ENCODE data around the gene ANKS1A.
A peak's percentile ranks its signal among the peaks of the same experiment; 100 is the strongest.

Gene ANKS1A

GRCh38 chr6:34953061-34954025, 64.3 kb downstream of the ANKS1A start (continued):
- TF ChIP-seq ZNF362 (tag by site-specific recombination; IDR thresholded peaks at IDR 0.05), result no peak
- TF ChIP-seq TSHZ1 (tag by site-specific recombination; IDR thresholded peaks at IDR 0.05; ENCODE audit: borderline replicate concordance), result no peak
- no peak for TF ChIP-seq ZNF558 (tag by site-specific recombination; IDR thresholded peaks at IDR 0.05)
- TF ChIP-seq ZNF692 (tag by site-specific recombination; IDR thresholded peaks at IDR 0.05), result 0 out of 2 replicates have a peak, but pooled peaks have one; percentile 40
- no peak for TF ChIP-seq ZNF704 (tag by site-specific recombination; IDR thresholded peaks at IDR 0.05)
- TF ChIP-seq ZNF510 (tag by site-specific recombination; IDR thresholded peaks at IDR 0.05; ENCODE audit: insufficient replicate concordance), result no peak
- TF ChIP-seq ZNF530 (tag by site-specific recombination; IDR thresholded peaks at IDR 0.05; ENCODE audit: low read depth), result no peak
- peak; percentile 47; the same call in 1 of the 2 replicates for TF ChIP-seq HIC1 (tag by site-specific recombination; IDR thresholded peaks at IDR 0.05)
- TF ChIP-seq ZNF248 (tag by site-specific recombination; IDR thresholded peaks at IDR 0.05), result no peak
- no peak for TF ChIP-seq KLF8 (tag by site-specific recombination; IDR thresholded peaks at IDR 0.05)
- no peak for TF ChIP-seq ZNF777 (tag by site-specific recombination; IDR thresholded peaks at IDR 0.05; ENCODE audit: borderline replicate concordance)
- TF ChIP-seq ZNF561 (tag by site-specific recombination; IDR thresholded peaks at IDR 0.05; ENCODE audit: borderline replicate concordance), result no peak
- TF ChIP-seq ZNF2 (tag by site-specific recombination; IDR thresholded peaks at IDR 0.05), result 0 out of 2 replicates have a peak, but pooled peaks have one; percentile 26
- no peak for TF ChIP-seq SETDB1 (IDR thresholded peaks at IDR 0.05; ENCODE audit: insufficient read length, low read length)
- no peak for TF ChIP-seq ZNF174 (tag by site-specific recombination; IDR thresholded peaks at IDR 0.05)
- TF ChIP-seq ZNF621 (tag by site-specific recombination; IDR thresholded peaks at IDR 0.05), result no peak
- TF ChIP-seq SCRT2 (tag by site-specific recombination; IDR thresholded peaks at IDR 0.05), result peak; percentile 30; the same call in 1 of the 2 replicates
- TF ChIP-seq FEZF1 (tag by site-specific recombination; IDR thresholded peaks at IDR 0.05), result no peak
- peak; percentile 76; the same call in 1 of the 2 replicates for TF ChIP-seq ZSCAN30 (tag by site-specific recombination; IDR thresholded peaks at IDR 0.05)
- no peak for TF ChIP-seq ZNF140 (tag by site-specific recombination; IDR thresholded peaks at IDR 0.05)
- no peak for TF ChIP-seq ZNF521 (tag by site-specific recombination; IDR thresholded peaks at IDR 0.05)
- TF ChIP-seq OSR2 (tag by site-specific recombination; IDR thresholded peaks at IDR 0.05), result peak; percentile 69
- no peak for TF ChIP-seq ZNF112 (tag by site-specific recombination; IDR thresholded peaks at IDR 0.05)
- no peak for TF ChIP-seq GLI2 (tag by site-specific recombination; IDR thresholded peaks at IDR 0.05; ENCODE audit: borderline replicate concordance, low read depth)
- no peak for TF ChIP-seq KLF10 (tag by site-specific recombination; IDR thresholded peaks at IDR 0.05)
- TF ChIP-seq ZNF600 (tag by site-specific recombination; IDR thresholded peaks at IDR 0.05), result peak; percentile 93
- peak; percentile 23; the same call in 1 of the 2 replicates for TF ChIP-seq ZBTB21 (tag by site-specific recombination; IDR thresholded peaks at IDR 0.05)
- TF ChIP-seq GFI1B (tag by site-specific recombination; IDR thresholded peaks at IDR 0.05), result no peak
- TF ChIP-seq ZBTB20 (tag by site-specific recombination; IDR thresholded peaks at IDR 0.05), result no peak
- no peak for TF ChIP-seq ZIC2 (tag by site-specific recombination; IDR thresholded peaks at IDR 0.05)

Measured in HEK293 (cell line).